ENCODE data around the gene UPF3A.
A peak's percentile ranks its signal among the peaks of the same experiment; 100 is the strongest.
"Not testable (repeated sequence)": the region's sequence is repeated elsewhere in the genome, so short reads cannot be mapped to it uniquely, and the experiment has no call there.

The UPF3A gene

DNA sequence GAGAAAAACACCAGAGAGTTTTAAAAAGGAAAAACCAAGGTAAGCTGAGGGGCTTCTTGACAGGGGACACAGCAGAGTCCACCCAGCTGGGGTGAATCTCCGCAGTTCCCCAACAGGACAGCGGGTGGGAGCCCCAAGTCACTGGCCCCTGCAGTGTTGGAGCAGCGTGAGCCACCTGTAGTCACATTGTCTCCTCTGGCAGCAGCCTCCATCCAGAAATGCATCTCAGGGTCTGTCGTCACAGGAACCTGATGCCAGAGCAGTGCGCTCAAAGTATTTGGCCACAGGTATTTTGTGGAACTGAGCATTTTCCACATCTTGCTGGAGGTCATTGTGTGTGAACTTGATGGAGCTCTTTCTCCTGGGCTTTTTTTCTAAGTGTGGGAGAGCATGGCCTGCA lies 57.6 kb downstream of the UPF3A start:
- no peak overlapping the region for H3K4me3 ChIP-seq (ENCODE audit: low read depth, low read length)
- in situ Hi-C loops (cut with HindIII; ENCODE audit: low sequenced_read_pairs), result no loop called here
- DNase-seq (ENCODE audit: low read depth, low spot score), result no peak
- TF ChIP-seq, protein P1, sequence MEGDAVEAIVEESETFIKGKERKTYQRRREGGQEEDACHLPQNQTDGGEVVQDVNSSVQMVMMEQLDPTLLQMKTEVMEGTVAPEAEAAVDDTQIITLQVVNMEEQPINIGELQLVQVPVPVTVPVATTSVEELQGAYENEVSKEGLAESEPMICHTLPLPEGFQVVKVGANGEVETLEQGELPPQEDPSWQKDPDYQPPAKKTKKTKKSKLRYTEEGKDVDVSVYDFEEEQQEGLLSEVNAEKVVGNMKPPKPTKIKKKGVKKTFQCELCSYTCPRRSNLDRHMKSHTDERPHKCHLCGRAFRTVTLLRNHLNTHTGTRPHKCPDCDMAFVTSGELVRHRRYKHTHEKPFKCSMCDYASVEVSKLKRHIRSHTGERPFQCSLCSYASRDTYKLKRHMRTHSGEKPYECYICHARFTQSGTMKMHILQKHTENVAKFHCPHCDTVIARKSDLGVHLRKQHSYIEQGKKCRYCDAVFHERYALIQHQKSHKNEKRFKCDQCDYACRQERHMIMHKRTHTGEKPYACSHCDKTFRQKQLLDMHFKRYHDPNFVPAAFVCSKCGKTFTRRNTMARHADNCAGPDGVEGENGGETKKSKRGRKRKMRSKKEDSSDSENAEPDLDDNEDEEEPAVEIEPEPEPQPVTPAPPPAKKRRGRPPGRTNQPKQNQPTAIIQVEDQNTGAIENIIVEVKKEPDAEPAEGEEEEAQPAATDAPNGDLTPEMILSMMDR (IDR thresholded peaks at IDR 0.05; ENCODE audit: low read depth, low read length), result no peak

DNA sequence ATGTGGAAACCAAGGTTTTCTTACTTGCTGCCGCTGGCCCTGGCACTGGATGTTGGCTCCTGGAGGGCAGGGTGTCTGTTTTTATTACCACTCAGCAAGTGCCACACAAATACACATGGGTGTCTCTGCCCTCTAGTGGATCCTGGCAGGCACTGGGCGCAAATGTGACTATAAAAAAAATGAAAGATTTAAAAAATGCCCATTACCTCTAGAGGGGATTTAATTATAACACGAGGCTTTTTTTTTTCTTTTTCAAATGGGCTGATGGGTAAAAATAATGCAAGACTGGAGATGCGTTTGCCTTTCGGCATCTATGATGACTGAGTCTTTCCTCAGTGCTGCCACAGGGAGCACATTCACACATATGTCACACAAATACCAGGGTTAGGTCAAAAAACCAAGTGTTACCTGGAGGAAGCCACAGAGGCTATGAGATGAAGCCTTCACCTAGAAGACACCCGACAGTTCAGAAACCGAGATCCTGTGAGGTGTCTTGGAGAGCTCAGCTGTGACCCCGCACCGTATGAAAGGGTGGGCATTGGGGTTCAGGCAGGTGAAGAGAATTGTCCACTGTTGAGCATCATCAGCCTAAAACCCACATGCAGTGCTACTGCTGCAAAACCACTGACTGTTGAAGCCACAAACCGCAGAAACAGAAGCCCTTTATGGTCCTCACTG lies 58.6 kb downstream of the UPF3A start:
- TF ChIP-seq, protein P1 (IDR thresholded peaks at IDR 0.05; ENCODE audit: low read depth, low read length), result peak; percentile 73

DNA sequence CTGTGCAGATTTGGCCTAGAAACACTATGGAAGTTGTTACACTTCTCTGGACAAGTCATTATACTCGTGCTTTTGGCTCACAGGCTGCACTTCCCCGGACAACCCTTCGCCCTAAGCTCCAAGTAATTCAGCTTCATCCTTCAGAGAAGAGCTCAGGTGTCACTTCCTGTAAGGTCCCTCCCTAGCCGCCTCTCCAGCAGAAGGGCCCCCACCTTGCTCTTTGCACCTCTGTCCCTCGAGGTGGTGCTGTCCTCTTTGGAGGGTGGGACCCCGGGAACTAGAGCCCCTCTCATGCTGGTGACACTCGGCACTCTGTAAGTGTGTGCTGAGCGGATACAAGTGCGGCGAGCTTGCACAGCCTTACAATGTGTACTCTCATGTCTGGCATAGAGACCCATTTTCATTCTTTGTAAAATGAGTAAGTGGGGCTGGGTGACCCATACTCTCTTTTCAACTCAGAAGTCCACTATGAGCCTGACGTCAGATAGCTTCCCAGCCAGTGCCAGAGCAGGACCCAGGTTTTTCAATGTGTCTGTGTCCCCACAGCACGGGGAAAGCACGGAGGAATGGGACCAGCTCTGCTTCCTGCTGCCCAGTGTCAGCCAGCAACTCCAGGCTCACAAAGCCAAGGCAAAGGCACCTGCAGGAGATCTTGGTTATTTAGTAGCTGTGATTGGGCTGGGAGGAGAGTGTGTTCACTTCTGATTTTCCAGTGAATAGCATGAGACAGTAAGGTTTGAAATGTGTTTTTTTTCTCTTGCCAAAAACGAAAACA lies 59.8 kb downstream of the UPF3A start:
- H3K4me3 ChIP-seq (ENCODE audit: low read depth, low read length), result no peak overlapping the region
- TF ChIP-seq, protein P1 (IDR thresholded peaks at IDR 0.05; ENCODE audit: low read depth, low read length), result no peak
- in situ Hi-C loops (cut with HindIII; ENCODE audit: low sequenced_read_pairs), result no loop called here
- DNase-seq (ENCODE audit: low read depth, low spot score), result no peak

More for the DNA sequence above, 58.6 kb downstream of the UPF3A start:
- H3K4me3 ChIP-seq (ENCODE audit: low read depth, low read length), result no peak overlapping the region
- in situ Hi-C loops (cut with HindIII; ENCODE audit: low sequenced_read_pairs), result no loop called here
- DNase-seq (ENCODE audit: low read depth, low spot score), result peak; percentile 22

DNA sequence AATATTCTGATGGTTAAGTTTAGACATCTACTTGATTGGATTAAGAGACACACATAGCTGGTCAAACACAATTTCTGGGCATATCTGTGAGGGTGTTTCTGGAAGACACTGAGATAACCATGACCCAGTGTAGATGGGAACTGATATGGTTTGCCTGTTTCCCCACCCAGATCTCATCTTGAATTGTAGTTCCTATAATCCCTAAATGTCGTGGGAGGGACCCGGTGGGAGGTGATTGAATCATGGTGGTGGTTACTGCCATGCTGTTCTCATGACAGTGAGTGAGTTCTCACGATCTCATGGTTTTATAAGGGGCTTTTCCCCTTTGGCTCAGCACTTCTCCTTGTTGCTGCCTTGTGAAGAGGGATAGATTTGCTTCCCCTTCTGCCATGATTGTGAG lies 65.9 kb downstream of the UPF3A start:
- in situ Hi-C loops (cut with HindIII; ENCODE audit: low sequenced_read_pairs); H3K4me3 ChIP-seq (ENCODE audit: low read depth, low read length); DNase-seq (ENCODE audit: low read depth, low spot score): not testable (repeated sequence)

DNA sequence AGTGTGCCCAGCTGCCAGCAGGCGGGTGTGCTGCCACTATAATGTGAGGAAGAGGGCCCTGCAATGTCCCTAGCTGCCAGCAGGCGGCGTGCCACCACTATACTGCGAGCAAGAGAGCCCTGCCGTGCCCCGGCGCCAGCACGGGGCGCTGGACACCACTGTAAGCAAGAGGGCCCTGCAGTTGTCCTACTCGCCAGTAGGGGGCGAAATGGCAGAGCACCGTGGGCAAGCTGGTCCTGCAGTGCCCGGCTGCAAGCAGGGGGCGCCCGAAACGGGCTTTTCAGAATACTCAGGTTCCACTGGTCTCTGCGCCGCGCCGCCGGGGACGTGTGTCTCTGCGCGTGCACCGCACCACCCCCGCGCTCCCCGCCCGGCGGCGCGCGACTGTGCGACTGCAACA lies 71.4 kb downstream of the UPF3A start:
- TF ChIP-seq, protein P1 (IDR thresholded peaks at IDR 0.05; ENCODE audit: low read depth, low read length), result peak; percentile 11
- H3K4me3 ChIP-seq (ENCODE audit: low read depth, low read length); DNase-seq (ENCODE audit: low read depth, low spot score); in situ Hi-C loops (cut with HindIII; ENCODE audit: low sequenced_read_pairs): not testable (repeated sequence)

DNA sequence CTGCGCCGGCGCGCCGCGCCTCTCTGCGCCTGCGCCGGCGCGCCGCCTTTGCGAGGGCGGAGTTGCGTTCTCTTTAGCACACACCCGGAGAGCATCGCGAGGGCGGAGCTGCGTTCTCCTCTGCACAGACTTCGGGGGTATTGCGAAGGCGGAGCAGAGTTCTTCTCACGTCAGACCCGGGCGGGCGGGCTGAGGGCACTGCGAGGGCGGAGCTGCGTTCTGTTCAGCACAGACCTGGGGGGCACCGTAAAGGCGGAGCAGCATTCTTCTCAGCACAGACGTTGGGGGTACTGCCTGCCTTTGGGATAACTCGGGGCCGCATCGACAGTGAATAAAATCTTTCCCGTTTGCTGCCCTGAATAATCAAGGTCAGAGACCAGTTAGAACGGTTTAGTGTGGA lies 72.0 kb downstream of the UPF3A start:
- in situ Hi-C loops (cut with HindIII; ENCODE audit: low sequenced_read_pairs); H3K4me3 ChIP-seq (ENCODE audit: low read depth, low read length); DNase-seq (ENCODE audit: low read depth, low spot score): not testable (repeated sequence)
